Measurements from ENCODE around the gene LGALS3BP.
"Not testable (repeated sequence)": the region's sequence is repeated elsewhere in the genome, so short reads cannot be mapped to it uniquely, and the experiment has no call there.

The LGALS3BP gene, protein sequence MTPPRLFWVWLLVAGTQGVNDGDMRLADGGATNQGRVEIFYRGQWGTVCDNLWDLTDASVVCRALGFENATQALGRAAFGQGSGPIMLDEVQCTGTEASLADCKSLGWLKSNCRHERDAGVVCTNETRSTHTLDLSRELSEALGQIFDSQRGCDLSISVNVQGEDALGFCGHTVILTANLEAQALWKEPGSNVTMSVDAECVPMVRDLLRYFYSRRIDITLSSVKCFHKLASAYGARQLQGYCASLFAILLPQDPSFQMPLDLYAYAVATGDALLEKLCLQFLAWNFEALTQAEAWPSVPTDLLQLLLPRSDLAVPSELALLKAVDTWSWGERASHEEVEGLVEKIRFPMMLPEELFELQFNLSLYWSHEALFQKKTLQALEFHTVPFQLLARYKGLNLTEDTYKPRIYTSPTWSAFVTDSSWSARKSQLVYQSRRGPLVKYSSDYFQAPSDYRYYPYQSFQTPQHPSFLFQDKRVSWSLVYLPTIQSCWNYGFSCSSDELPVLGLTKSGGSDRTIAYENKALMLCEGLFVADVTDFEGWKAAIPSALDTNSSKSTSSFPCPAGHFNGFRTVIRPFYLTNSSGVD

DNA sequence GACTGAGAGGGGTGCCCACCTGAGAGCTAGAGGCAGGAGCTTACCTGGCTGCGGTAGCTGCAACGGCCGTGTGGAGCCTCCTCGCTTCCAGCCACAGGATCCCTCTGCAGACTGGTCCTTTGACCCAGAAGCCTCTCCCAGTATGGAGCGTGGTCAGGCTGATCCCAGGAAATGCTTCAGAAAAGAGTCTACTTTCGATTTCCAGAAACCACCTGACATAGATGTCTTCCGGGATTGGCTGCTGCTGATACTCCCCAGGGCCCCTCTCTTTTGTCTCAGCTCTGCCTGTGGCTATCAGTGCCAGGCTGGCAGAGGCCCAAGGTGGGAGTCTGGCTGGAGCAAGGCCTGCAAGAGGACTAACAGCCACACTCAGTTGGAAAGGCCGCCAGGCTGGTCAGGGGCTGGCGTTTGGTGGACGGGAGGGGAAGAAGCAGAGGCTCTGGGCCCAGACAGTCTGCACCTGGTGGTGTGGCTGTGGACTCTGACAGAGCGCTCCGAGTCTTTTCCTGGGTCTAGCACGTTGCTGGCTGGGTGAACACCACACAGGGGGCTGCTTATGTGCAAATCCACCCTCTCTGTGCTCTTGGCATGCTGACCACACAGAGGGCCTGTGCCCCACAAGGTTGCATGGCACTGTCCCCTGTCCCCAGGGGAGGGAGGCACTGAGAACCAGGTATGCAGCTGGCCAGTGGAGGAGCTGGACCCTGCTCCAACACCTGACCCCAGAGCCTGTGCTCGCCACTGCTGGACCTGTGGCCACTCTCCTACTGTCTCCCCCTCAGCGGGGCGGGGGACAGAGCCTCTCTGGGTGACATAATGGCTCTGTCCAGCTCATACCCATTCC lies at the start of gene LGALS3BP:
TSS of gene LGALS3BP (minus strand) at position 144 of the 844 bp plus-strand sequence. CDS start 2,732 bp downstream, outside the sequence.
- Mint-ChIP-seq H3K27me3 (no peaks in the 10 kb centered on the region), H3K36me3 (ENCODE audit: low read depth) (no peaks in the 10 kb centered on the region), H3K9me3 (no peaks in the 10 kb centered on the region), H3K4me1 (ENCODE audit: low read depth) (peaks cover 15% of the 10 kb centered on the region), H3K27ac (peak within 1 kb of the TSS; percentile 70), H3K4me3 (peak within 1 kb of the TSS; percentile 67)

- Mint-ChIP-seq H3K4me1 (ENCODE audit: low read depth) (peaks cover 4% of the 10 kb centered on the region), H3K9me3 (no peaks in the 10 kb centered on the region), H3K36me3 (ENCODE audit: low read depth) (no peaks in the 10 kb centered on the region), H3K4me3 (no peak overlapping the region), H3K27ac (no peak overlapping the region), H3K27me3 (peaks cover 32% of the 10 kb centered on the region)
Measured at GRCh38 chr17:79028496-79029326, 49.0 kb upstream of the LGALS3BP start.

DNA sequence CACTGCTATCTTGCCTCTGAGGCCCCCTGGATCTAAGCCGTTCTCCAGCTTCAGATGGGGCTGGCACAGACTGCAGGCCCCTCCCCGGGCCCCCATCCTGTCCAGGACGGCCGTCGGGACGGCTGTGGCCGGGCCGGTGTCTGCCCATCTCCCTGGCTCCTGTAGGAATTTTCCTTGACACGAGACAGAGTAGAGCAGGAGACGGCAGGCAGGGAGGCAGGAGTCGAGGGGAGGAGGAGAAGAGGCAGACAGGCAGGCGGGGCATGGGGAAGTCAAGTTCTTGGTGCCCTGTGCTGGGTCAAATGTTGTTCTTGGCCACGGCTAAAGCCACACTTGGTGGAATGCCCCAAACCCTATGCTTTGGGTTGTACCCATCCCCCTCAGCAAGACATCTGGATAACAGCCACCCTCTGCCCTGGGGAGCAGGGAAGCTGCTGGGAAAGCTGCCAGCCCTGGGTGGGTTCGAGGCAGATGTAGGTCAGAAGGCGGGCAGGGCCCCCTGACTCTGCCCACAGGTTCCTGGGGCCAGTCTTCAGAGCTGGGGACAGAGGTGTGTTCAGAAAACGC lies 48.3 kb upstream of the LGALS3BP start:
- peaks cover 32% of the 10 kb centered on the region for H3K27me3 Mint-ChIP-seq
- H3K36me3 Mint-ChIP-seq (ENCODE audit: low read depth) = no peaks in the 10 kb centered on the region
- H3K9me3 Mint-ChIP-seq = no peaks in the 10 kb centered on the region
- H3K4me3 Mint-ChIP-seq = no peak overlapping the region
- H3K27ac Mint-ChIP-seq = no peak overlapping the region
- peaks cover 4% of the 10 kb centered on the region for H3K4me1 Mint-ChIP-seq (ENCODE audit: low read depth)

GRCh38 chr17:79027274-79027924 lies 47.7 kb upstream of the LGALS3BP start:
- no peaks in the 10 kb centered on the region for H3K9me3 Mint-ChIP-seq
- H3K36me3 Mint-ChIP-seq (ENCODE audit: low read depth) = no peaks in the 10 kb centered on the region
- H3K27me3 Mint-ChIP-seq = peaks cover 32% of the 10 kb centered on the region
- no peak overlapping the region for H3K4me3 Mint-ChIP-seq
- H3K4me1 Mint-ChIP-seq (ENCODE audit: low read depth) = peaks cover 4% of the 10 kb centered on the region
- no peak overlapping the region for H3K27ac Mint-ChIP-seq

- Mint-ChIP-seq H3K36me3 (ENCODE audit: low read depth) (no peaks in the 10 kb centered on the region), H3K4me3 (no peak overlapping the region), H3K27ac (no peak overlapping the region), H3K4me1 (ENCODE audit: low read depth) (peaks cover 4% of the 10 kb centered on the region), H3K27me3 (peaks cover 30% of the 10 kb centered on the region), H3K9me3 (no peaks in the 10 kb centered on the region)
Measured at GRCh38 chr17:79026376-79027273, 46.9 kb upstream of the LGALS3BP start.

DNA sequence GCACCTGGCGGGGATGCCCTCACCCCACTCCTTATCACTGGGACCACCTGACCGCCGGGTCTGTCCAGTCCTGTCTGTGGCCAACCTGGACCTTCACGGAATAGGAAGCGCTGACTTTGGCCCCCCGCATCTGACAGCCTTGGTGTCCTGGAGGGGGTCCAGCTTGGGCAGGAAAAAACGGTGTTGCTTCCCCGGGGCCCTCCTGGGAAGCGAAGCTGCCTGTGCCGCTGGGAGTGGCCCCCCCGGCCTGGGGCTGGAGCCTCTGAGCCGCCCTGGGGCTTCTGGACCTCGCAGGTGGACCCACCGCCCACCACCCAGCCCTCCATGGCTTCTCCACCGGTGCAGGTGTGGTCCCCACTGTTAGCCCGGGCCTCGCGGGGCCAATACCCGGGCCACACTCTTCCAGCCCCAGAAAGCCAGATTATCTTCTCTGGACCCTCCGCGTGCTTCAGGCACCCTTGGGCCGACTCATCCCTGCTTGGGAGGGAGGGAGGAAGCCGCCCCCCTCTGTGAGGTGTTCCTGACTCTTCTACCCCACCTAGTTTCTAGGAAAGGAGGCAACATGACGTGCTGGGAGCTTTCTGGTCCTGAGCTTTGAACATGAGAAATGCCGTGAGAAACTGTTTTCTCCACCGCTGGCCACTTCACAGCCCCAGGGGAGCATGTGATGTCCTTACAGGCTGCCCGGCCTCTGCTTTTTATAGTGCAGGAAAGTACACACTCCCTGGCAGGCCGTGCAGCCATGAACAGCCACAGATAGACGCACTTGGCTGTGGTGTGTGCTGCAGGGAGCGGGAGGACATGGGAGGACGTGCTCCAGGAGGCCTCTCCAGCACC lies 45.4 kb upstream of the LGALS3BP start:
- peaks cover 4% of the 10 kb centered on the region for H3K4me1 Mint-ChIP-seq (ENCODE audit: low read depth)
- peaks cover 27% of the 10 kb centered on the region for H3K27me3 Mint-ChIP-seq
- H3K9me3 Mint-ChIP-seq = no peaks in the 10 kb centered on the region
- no peak overlapping the region for H3K27ac Mint-ChIP-seq
- no peaks in the 10 kb centered on the region for H3K36me3 Mint-ChIP-seq (ENCODE audit: low read depth)
- H3K4me3 Mint-ChIP-seq = peak overlapping the region; percentile 80

DNA sequence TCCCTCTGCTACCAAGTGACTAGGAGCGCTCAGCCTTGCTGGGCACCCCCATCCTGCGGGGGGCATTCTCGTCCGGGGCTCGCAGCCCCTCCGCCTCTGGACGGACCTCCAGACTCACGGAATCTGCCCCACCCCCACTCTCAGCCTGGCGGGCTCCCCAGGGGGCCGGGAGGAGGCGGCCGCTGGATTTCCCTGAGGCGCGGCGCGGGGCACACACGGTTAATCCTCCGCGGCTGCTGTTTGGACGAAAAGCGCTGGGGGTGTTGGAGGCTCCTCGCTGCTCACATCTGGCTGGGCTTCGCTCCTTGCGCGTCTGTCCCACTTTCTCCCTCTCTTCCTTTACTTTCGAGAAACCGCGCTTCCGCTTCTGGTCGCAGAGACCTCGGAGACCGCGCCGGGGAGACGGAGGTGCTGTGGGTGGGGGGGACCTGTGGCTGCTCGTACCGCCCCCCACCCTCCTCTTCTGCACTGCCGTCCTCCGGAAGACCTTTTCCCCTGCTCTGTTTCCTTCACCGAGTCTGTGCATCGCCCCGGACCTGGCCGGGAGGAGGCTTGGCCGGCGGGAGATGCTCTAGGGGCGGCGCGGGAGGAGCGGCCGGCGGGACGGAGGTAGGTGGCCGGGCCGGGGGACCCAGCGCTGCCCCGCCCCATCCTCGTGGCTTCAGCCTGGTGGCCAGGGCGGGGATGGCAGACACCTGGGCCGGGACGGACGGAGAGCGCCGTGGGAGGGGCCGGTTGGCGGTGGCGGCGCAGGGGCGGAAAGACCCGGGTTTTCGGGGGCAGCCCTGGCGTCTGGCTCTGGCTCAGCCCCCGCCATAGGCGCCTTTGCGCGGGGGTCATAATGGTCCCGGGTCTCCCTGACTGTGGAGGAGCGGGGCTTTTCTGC lies 44.4 kb upstream of the LGALS3BP start, which contains the start of gene C1QTNF1:
TSS of gene C1QTNF1 (plus strand) at position 284 of the 886 bp plus-strand sequence. CDS start 19,800 bp downstream, outside the sequence.
- Mint-ChIP-seq H3K27ac (peak within 1 kb of the TSS; percentile 36), H3K4me1 (ENCODE audit: low read depth) (peaks cover 4% of the 10 kb centered on the region), H3K36me3 (ENCODE audit: low read depth) (no peaks in the 10 kb centered on the region), H3K27me3 (peaks cover 24% of the 10 kb centered on the region), H3K4me3 (peak within 1 kb of the TSS; percentile 80), H3K9me3 (no peaks in the 10 kb centered on the region)

DNA sequence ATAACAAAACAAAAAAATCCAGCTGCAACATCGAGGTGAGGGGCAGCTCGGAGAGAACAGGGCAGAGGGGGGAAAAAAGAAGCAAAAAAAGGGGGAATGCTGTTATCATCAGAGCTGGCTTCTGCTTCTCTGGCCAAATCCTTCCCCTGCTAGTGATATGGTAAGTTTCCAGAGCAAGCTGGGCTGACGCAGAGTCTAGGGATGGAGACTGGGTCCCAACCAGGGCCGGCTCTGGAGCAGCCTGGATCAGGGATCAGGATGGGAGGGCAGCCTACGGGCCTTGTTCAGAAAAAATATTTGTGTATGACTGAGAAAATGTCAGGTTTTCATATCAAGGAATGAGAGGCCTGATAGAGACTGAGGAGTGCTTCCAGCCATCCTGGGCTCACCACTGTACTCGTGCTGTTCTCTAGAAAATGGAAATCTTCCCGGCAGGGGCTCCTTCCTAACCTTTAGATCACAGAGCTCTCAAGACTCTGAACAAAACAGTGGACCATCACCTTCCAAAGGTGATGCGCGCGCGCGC lies 43.5 kb upstream of the LGALS3BP start:
- Mint-ChIP-seq H3K4me3 (peak overlapping the region; percentile 6), H3K27ac (no peak overlapping the region), H3K9me3 (no peaks in the 10 kb centered on the region), H3K27me3 (peaks cover 22% of the 10 kb centered on the region), H3K36me3 (ENCODE audit: low read depth) (no peaks in the 10 kb centered on the region), H3K4me1 (ENCODE audit: low read depth) (peaks cover 4% of the 10 kb centered on the region)

DNA sequence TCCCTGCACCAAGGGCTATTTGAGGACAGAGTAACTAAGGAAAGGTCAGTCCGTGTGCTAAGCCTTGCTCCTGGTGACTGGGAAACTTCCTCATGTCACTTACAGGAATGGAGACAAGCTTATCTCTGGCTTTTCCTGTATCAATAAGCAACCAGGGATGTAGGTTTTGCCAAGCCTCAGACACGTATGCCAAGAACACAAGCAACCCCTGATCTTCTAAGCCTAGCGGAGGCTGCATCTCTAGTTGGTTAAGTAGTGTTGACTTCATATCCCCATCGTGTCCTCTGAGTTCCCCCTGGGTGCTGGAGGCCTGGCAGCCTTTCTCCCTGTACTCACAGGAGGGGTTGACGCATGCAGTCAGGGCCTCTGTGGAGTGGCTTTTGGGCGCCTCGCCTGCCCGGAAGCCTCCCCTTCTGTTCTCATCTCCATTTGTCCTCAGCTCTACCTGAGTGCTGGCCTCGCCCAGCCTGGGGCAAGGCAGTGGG lies 42.8 kb upstream of the LGALS3BP start:
- Mint-ChIP-seq H3K27ac (no peak overlapping the region), H3K9me3 (no peaks in the 10 kb centered on the region), H3K4me3 (no peak overlapping the region), H3K4me1 (ENCODE audit: low read depth) (peaks cover 4% of the 10 kb centered on the region), H3K36me3 (ENCODE audit: low read depth) (no peaks in the 10 kb centered on the region), H3K27me3 (peaks cover 15% of the 10 kb centered on the region)

- not testable (repeated sequence) for H3K36me3 Mint-ChIP-seq (ENCODE audit: low read depth); H3K27ac Mint-ChIP-seq; H3K4me1 Mint-ChIP-seq (ENCODE audit: low read depth); H3K9me3 Mint-ChIP-seq; H3K4me3 Mint-ChIP-seq
- peaks cover 14% of the 10 kb centered on the region for H3K27me3 Mint-ChIP-seq
Measured at GRCh38 chr17:79021929-79022328, 42.2 kb upstream of the LGALS3BP start.

GRCh38 chr17:79020631-79021301 lies 41.0 kb upstream of the LGALS3BP start:
- Mint-ChIP-seq H3K4me1 (ENCODE audit: low read depth) (peaks cover 4% of the 10 kb centered on the region), H3K27ac (no peak overlapping the region), H3K9me3 (no peaks in the 10 kb centered on the region), H3K36me3 (ENCODE audit: low read depth) (no peaks in the 10 kb centered on the region), H3K4me3 (no peak overlapping the region), H3K27me3 (peaks cover 9% of the 10 kb centered on the region)
